ENCODE measurements around the gene AVPR2.

DNA sequence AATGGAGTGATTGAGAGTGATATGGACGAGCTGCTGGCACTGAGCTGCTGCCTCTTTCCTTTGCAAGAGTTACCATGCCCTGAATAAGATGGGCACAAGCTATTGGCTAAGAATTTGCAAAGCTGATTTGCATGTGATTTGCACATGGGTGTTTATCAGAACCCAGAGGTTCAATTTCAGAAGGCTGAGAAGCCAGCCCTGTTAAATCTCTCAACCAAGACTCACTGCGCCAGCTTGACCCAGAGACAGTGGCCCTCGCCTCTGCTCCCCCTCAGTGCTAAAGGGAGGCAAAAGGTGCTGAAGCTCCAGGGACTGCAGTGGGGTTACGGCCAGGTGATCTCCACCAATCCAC is 20.9 kb downstream of the AVPR2 start:
- no peak for TF ChIP-seq EZH2phosphoT487 (IDR thresholded peaks at IDR 0.05; ENCODE audit: low read length)
- TF ChIP-seq, protein P1, sequence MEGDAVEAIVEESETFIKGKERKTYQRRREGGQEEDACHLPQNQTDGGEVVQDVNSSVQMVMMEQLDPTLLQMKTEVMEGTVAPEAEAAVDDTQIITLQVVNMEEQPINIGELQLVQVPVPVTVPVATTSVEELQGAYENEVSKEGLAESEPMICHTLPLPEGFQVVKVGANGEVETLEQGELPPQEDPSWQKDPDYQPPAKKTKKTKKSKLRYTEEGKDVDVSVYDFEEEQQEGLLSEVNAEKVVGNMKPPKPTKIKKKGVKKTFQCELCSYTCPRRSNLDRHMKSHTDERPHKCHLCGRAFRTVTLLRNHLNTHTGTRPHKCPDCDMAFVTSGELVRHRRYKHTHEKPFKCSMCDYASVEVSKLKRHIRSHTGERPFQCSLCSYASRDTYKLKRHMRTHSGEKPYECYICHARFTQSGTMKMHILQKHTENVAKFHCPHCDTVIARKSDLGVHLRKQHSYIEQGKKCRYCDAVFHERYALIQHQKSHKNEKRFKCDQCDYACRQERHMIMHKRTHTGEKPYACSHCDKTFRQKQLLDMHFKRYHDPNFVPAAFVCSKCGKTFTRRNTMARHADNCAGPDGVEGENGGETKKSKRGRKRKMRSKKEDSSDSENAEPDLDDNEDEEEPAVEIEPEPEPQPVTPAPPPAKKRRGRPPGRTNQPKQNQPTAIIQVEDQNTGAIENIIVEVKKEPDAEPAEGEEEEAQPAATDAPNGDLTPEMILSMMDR (IDR thresholded peaks at IDR 0.05; ENCODE audit: low read length) = no peak
